HepG2 (cell line): ENCODE measurements around the gene SALL4. TPM values are rescaled to one million over a fixed set of nuclear protein-coding genes. Genes with fewer than 3 reads are reported as not detected.

ENCODE experiments used
- CBX2 ChIP-seq, 2 experiments: fragments of 200-600 bp in 1 of 2; sonication (generic); formaldehyde crosslinking in 1 of 2; IDR thresholded peaks; 2 replicates each; pipeline versions ENCODE4 v1.7.0 to v1.8.1; 2018 to 2022; ENCODE audit warnings: low read depth in 2 of 2, low read length in 1 of 2, mild to moderate bottlenecking in 1 of 2, missing genetic modification reagents in 1 of 2
- FIP1L1 ChIP-seq: fragments of 200-400 bp; formaldehyde crosslinking; IDR thresholded peaks from 2 replicates; pipeline ENCODE4 v1.6.1; 2018; ENCODE audit warnings: low read depth, mild to moderate bottlenecking, low read length, moderate library complexity, borderline replicate concordance; ENCODE audit not compliant: insufficient read depth
- KDM2A ChIP-seq: sonication (generic); formaldehyde crosslinking; IDR thresholded peaks from 2 replicates; pipeline ENCODE4 v1.4.0; 2020; ENCODE audit warnings: low read depth, missing genetic modification reagents, borderline replicate concordance
- MED1 ChIP-seq: sonication (generic); formaldehyde crosslinking; IDR thresholded peaks from 2 replicates; pipeline ENCODE4 v1.4.0; 2020; ENCODE audit warnings: missing genetic modification reagents
- MEIS1 ChIP-seq: sonication (generic); formaldehyde crosslinking; IDR thresholded peaks from 2 replicates; pipeline ENCODE4 v1.9.0; 2021; ENCODE audit warnings: mild to moderate bottlenecking, missing genetic modification reagents, moderate library complexity, borderline replicate concordance
- MEIS2 ChIP-seq: sonication (generic); formaldehyde crosslinking; IDR thresholded peaks from 2 replicates; pipeline ENCODE4 v1.9.0; 2021; ENCODE audit warnings: mild to moderate bottlenecking, missing genetic modification reagents
- MLLT10 ChIP-seq: sonication (generic); formaldehyde crosslinking; IDR thresholded peaks from 2 replicates; pipeline ENCODE4 v1.4.0; 2020; ENCODE audit warnings: missing genetic modification reagents
- NR2F1 ChIP-seq, 2 experiments: fragments of 450-650 bp in 1 of 2; formaldehyde crosslinking in 1 of 2; IDR thresholded peaks; 2 replicates each; pipeline versions ENCODE4 v1.5.0 to v1.6.1; 2016 to 2020; ENCODE audit warnings: mild to moderate bottlenecking in 1 of 2, missing compliant biosample characterization in 1 of 2, missing genetic modification reagents in 1 of 2, moderate library complexity in 1 of 2
- RFXANK ChIP-seq: IDR thresholded peaks from 2 replicates; pipeline ENCODE4 v1.6.1; 2016
- SRF ChIP-seq: IDR thresholded peaks from 2 replicates; pipeline ENCODE4 v1.6.1; 2011; ENCODE audit warnings: mild to moderate bottlenecking, low read depth, low read length, moderate library complexity
- ZBTB20 ChIP-seq: sonication (generic); formaldehyde crosslinking; IDR thresholded peaks from 2 replicates; pipeline ENCODE4 v1.8.1; 2023; ENCODE audit warnings: missing genetic modification reagents, low read depth, mild to moderate bottlenecking, borderline replicate concordance
- ZBTB3 ChIP-seq: sonication (generic); formaldehyde crosslinking; IDR thresholded peaks from 2 replicates; pipeline ENCODE4 v1.4.0; 2020; ENCODE audit warnings: low read depth, mild to moderate bottlenecking, moderate library complexity, missing genetic modification reagents, borderline replicate concordance
- ZNF205 ChIP-seq: IDR thresholded peaks from 2 replicates; pipeline ENCODE4 v1.6.1; 2018; ENCODE audit warnings: missing biosample characterization, missing genetic modification reagents
- ZNF354B ChIP-seq: sonication (generic); formaldehyde crosslinking; IDR thresholded peaks from 2 replicates; pipeline ENCODE4 v1.8.0; 2022; ENCODE audit warnings: mild to moderate bottlenecking, missing genetic modification reagents
- ZNF510 ChIP-seq: sonication (generic); formaldehyde crosslinking; IDR thresholded peaks from 2 replicates; pipeline ENCODE4 v1.4.0; 2020; ENCODE audit warnings: low read depth, mild to moderate bottlenecking, missing genetic modification reagents
- ZNF878 ChIP-seq: sonication (generic); formaldehyde crosslinking; IDR thresholded peaks from 2 replicates; pipeline ENCODE4 v1.8.1; 2023; ENCODE audit warnings: mild to moderate bottlenecking, missing genetic modification reagents, moderate library complexity
- polyA plus RNA-seq, 8 experiments: library from polyadenylated mRNA; depleted of rRNA in 3 of 8; stranded (reverse) in 7 of 8; unstranded in 1 of 8; fragments of >200 nt; fragmentation: Illumina TruSeq in 4 of 8; extraction: Trizol in 4 of 8; gene quantifications; 2 replicates each; pipeline versions ENCODE4 v1.2.1 to v1.2.3, GENCODE V29; 2011 to 2016; ENCODE audit warnings: low read depth in 4 of 8, missing spikeins in 1 of 8, mixed read lengths in 1 of 8; ENCODE audit not compliant: insufficient read depth in 1 of 8
- total RNA-seq, 5 experiments: library from RNA; depleted of rRNA; stranded (reverse); fragments of >200 nt; fragmentation: Illumina TruSeq; extraction: Trizol; gene quantifications; 2 replicates each; pipeline ENCODE4 v1.2.3, GENCODE V29; 2016; ENCODE audit warnings: low read depth in 1 of 5
- TF ChIP-seq, protein P1 (sequence below): sonication (generic); formaldehyde crosslinking; IDR thresholded peaks from 2 replicates; pipeline ENCODE4 v1.8.0; 2022; ENCODE audit warnings: missing genetic modification reagents, mild to moderate bottlenecking, inconsistent platforms, borderline replicate concordance
- TF ChIP-seq, protein P2 (sequence below): IDR thresholded peaks from 2 replicates; pipeline ENCODE4 v1.6.1; 2016; ENCODE audit warnings: missing compliant biosample characterization, missing genetic modification reagents, borderline replicate concordance
- TF ChIP-seq, protein P3 (sequence below): sonication (generic); formaldehyde crosslinking; IDR thresholded peaks from 2 replicates; pipeline ENCODE4 v1.8.0; 2022; ENCODE audit warnings: mild to moderate bottlenecking, missing genetic modification reagents, moderate library complexity

SALL4 gene
- total and polyA plus RNA-seq, 2 of the 13 experiments (the other 11 are each of a cell fraction or from before 2014, with no cell fraction given) = 0.33 to 1.8 TPM

DNA sequence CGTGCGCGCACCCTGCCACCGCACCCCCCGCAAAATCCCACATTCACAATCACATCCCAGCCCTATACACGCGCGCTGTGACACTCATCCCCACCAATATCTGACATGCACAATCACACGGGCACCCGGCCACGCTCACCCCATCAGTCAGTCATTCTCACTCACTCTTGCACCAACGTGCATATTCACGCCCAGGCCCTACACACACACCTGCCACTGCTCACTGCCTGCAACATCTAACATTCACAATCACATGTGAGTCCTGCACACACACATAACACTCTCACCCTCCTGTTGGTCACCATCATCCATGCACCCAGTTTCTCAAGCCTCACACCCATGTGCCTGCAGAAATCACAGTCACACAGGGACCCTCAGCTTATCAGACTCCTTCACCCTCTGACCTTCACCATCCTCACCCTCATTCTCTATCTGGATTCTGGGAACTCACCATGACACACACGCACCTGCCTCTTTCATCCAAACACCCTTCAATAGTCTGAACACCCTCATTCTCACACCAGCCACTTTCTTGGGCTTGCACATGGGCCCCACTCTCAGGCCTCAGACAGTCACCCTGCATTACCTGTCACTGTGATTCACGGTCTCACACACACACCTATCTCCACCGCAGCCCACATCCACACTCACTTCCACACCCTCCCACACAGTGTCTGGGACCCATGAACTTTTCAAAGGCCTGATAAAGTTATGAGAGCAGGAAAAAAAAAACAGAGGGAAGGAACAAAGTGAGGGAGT is 33.4 kb downstream of the SALL4 start (continued):
- TF ChIP-seq ZBTB3 (CRISPR knock-in tag) (no peak), KDM2A (CRISPR knock-in tag) (no peak), MED1 (peak; percentile 29; the same call in 1 of the 2 replicates), ZBTB20 (CRISPR knock-in tag) (peak; percentile 70; the same call in 1 of the 2 replicates), ZNF510 (no peak), RFXANK (CRISPR knock-in tag) (no peak), MLLT10 (no peak), ZNF205 (CRISPR knock-in tag) (no peak), CBX2 (IDR thresholded peaks at IDR 0.05; ENCODE audit: low read depth, low read length) (no peak), CBX2 (CRISPR knock-in tag; IDR thresholded peaks at IDR 0.05; ENCODE audit: low read depth) (no peak), FIP1L1 (no peak), NR2F1 (CRISPR knock-in tag; IDR thresholded peaks at IDR 0.05) (no peak), MEIS1 (CRISPR knock-in tag) (0 out of 2 replicates have a peak, but pooled peaks have one; percentile 44), ZNF354B (CRISPR knock-in tag) (no peak), SRF (no peak), ZNF878 (CRISPR knock-in tag) (no peak), MEIS2 (CRISPR knock-in tag) (peak; percentile 37; the same call in 1 of the 2 replicates)
- TF ChIP-seq, protein P1, sequence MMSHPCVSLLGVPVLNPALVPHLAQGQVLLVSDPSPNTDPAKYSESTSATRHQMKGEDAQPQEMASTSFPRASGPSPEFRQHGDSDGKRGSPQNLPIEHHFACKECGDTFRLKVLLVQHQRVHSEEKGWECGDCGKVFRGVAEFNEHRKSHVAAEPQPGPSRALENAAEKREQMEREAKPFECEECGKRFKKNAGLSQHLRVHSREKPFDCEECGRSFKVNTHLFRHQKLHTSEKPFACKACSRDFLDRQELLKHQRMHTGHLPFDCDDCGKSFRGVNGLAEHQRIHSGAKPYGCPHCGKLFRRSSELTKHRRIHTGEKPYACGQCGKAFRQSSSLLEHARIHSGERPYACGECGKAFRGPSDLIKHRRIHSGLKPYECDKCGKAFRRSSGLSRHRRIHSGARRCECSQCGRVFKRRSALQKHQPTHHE (CRISPR knock-in tag) = no peak
- TF ChIP-seq, protein P2, sequence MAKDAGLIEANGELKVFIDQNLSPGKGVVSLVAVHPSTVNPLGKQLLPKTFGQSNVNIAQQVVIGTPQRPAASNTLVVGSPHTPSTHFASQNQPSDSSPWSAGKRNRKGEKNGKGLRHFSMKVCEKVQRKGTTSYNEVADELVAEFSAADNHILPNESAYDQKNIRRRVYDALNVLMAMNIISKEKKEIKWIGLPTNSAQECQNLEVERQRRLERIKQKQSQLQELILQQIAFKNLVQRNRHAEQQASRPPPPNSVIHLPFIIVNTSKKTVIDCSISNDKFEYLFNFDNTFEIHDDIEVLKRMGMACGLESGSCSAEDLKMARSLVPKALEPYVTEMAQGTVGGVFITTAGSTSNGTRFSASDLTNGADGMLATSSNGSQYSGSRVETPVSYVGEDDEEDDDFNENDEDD = no peak
- TF ChIP-seq, protein P3, sequence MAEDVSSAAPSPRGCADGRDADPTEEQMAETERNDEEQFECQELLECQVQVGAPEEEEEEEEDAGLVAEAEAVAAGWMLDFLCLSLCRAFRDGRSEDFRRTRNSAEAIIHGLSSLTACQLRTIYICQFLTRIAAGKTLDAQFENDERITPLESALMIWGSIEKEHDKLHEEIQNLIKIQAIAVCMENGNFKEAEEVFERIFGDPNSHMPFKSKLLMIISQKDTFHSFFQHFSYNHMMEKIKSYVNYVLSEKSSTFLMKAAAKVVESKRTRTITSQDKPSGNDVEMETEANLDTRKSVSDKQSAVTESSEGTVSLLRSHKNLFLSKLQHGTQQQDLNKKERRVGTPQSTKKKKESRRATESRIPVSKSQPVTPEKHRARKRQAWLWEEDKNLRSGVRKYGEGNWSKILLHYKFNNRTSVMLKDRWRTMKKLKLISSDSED (CRISPR knock-in tag) = no peak
